GM19351 (cell line): ENCODE data around the gene SERPING1.

Experiments
- ATAC-seq: cut with Tn5 transposase; IDR thresholded peaks from one replicate; pipeline ENCODE4 v1.9.1; 2021; ENCODE audit warnings: mild to moderate bottlenecking, moderate library complexity; ENCODE audit not compliant: unreplicated experiment

SERPING1 gene

GRCh38 chr11:57597461-57597915, at the start of gene SERPING1:
TSS of gene SERPING1 (plus strand) at chr11:57597685. CDS start at chr11:57598271, 586 bp downstream.
- no peak for ATAC-seq

GRCh38 chr11:57547854-57548377, 49.6 kb upstream of the SERPING1 start:
- ATAC-seq: peak; percentile 87

DNA sequence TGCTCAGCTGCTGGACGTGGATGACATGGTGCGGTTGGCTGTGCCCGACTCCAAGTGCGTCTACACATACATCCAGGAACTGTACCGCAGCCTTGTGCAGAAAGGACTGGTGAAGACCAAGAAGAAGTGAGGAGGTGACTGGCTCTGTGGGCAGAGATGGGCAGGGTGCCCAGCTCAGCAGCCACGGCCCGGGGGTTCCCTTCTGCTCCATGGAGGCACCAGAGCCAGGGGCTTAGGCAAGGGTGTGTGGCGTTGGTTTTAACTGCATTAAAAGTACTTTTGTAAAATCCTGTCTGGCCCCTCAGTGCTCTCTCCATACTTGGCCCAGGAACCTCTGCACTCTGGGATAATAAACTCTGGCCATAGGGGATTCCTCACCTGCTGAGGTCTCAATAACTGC, 47.5 kb upstream of the SERPING1 start:
- no peak for ATAC-seq

DNA sequence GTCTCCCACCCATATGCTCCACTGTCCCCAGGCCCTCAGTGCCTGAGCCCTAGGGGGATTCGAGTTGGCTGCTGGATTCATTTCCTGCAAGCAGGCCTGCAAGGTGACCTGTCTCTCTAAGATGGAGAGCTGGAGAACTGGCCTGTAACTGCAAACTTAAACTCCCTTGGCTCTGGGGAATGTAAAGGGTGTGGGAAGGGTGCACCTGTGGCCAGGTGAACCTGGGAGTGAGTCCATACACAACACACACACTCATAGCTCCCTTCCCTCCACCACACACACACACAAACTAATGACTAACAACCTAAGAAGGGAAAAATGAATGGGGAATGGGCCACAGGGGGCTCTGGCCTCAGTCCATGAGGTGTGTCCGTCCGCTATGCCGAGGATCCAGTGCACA, 45.5 kb upstream of the SERPING1 start:
- no peak for ATAC-seq

GRCh38 chr11:57552479-57552878, 45.0 kb upstream of the SERPING1 start:
- no peak for ATAC-seq

DNA sequence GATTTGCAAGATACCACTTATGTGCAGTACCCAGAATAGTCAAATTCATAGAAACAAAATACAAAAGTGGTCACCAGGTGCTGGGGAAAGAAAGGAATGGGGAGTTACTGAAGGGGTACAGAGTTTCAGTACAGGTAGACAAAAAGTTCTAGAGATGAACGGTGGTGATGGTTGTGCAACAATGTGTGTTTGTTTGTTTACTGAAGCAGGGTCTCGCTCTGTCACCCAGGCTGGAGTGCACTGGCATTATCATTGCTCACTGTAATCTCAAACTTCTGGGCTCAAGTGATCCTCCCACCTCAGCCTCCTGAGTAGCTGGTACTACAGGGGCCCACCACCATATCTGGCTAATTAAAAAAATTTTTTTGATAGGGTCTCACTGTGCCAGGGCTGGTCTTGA, 42.1 kb upstream of the SERPING1 start:
- ATAC-seq: no peak

DNA sequence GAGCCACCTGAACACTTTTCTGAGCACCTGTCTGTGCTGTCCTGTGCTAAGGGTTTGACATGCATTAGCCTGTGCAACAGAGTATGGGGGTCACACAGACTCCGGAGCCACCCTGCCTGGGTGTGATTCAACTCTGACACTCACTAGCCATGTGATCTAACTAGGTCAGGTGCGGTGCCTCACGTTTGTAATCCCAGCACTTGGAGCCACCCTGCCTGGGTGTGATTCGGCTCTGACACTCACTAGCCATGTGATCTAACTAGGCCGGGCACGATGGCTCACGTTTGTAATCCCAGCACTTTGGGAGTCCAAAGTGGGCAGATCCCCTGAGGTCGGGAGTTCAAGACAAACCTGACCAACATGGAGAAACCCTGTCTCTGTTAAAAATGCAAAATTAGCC, 41.4 kb upstream of the SERPING1 start:
- ATAC-seq: no peak

DNA sequence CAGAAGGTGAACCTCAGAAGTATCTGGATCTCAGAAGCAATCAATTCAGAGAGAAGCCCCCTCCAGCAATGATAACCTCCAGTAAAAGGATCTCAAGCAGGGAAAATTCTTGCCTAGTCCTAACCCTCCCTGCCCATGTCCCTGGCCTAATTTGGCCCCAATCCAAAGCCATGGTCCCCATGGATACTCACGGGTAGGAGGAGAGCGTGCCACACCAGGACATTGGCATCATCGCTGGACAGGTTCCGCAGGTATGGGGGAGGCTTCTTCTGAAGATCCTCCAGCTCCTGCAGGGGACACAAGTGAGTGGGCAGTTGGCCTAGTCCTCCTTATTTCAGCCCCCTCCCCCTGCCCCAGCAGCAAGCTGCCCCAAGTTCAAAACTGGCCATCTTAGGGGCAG, 37.3 kb upstream of the SERPING1 start:
- ATAC-seq: no peak

DNA sequence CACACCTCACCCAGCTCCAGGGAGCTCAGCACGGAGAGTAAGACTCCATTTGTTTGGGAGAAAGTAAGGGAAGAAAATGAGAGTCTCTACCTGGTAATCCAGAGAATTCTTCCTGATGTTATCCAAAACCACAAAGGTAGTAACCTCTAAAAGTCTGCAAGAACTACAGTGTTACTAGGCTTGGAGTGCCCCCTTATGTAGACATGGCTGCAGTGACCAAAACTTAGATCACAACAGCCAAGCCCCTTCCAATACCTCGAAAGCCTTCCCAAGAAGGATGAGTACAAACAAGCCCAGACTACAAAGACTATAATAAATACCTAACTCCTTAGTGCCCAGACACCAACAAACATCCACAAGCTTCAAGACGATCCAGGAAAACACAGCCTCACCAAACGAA, 34.9 kb upstream of the SERPING1 start:
- ATAC-seq: no peak

GRCh38 chr11:57566005-57566904, 31.2 kb upstream of the SERPING1 start:
- peak; percentile 57 for ATAC-seq

DNA sequence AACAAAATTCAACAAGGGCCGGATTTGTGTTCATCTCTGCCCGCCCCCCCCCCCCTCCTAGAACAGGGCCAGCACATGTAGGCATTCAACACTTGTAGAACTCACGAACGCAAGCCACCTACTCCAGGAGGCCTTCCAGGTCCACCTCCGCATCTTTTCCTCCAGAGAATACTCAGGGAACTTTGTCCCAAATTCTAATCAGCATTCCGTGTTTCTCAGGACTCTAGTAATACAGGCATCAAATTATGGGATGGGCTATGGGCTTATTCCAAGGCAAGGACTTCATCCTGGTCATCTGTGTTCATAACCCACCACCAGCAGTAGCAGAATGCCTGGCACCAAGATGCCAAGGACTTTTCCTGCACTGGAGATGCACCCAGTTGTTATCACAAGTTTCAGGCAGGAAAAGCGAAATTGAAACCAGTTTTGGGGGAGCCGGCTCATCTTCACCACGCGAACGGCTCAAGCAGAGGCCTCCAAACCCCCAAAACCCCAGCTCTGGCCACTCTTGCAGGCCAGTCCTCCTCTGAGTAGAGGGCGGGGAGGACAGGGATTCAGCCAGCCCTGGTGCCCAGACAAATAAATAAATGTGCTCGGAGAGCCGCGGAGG, 30.5 kb upstream of the SERPING1 start:
- ATAC-seq: peak; percentile 6

- peak; percentile 71 for ATAC-seq
Observed at GRCh38 chr11:57567515-57568329, 29.8 kb upstream of the SERPING1 start, which contains the start of gene UBE2L6. TSS of gene UBE2L6 (minus strand) at chr11:57567672. CDS start at chr11:57567611, 61 bp downstream.

- peak; percentile 11 for ATAC-seq
Observed at GRCh38 chr11:57568330-57568766, 29.1 kb upstream of the SERPING1 start.

GRCh38 chr11:57571606-57572005, 25.9 kb upstream of the SERPING1 start:
- no peak for ATAC-seq

GRCh38 chr11:57574061-57574460, 23.4 kb upstream of the SERPING1 start:
- ATAC-seq: no peak

GRCh38 chr11:57584341-57584740, 13.1 kb upstream of the SERPING1 start:
- no peak for ATAC-seq

- ATAC-seq: no peak
Observed at GRCh38 chr11:57585301-57585700, 12.2 kb upstream of the SERPING1 start.

DNA sequence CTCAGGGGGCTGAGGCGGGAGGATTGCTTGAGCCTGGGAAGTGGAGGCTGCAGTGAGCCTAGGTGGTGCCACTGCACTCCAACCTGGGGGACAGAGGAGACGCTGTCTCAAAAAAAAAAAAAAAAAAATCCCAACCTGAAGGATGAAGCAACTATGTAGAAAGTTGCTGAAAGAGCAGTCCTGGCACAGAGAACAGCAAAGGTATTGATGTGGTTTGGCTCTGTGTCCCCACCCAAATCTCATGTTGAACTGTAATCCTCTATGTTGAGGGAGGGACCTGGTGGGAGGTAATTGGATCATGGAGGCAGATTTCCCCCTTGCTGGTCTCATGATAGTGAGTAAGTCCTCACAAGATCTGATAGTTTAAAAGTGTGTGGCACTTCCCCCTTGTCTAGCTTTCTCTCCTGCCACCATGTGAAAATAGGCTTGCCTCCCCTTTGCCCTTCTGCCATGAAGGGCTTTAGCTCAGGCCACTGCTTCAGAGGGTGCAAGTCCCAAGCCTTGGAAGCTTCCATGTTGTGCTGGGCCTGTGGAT, 10.7 kb upstream of the SERPING1 start:
- ATAC-seq: no peak

DNA sequence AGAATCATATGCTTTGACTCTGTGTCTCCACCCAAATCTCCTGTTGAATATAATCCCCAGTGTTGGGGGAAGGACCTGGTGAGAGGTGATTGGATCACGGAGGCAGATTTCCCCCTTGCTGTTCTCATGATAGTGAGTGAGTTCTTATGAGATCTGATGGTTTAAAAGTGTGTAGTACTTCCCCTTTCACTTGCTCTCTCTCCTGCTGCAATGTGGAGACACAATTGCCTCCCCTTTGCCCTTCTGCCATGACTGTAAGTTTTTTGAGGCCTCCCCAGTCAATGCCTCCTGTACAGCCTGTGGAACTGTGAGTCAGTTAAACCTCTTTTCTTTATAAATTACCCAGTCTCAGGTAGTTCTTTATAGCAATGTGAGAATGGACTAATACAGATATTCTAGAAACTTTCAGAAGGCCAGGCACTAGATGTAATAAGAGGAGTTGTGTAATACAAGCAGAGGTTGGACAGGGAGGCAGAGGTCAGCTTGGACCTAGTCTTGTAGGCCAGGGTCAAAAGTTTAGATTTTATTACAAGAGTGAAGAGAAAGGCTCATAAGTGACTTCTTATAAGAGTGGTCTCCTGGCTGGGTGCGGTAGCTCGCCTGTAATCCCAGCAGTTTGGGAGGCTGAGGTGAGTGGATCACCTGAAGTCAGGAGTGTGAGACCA, 9.3 kb upstream of the SERPING1 start:
- ATAC-seq: peak; percentile 65

GRCh38 chr11:57596266-57596885, 1.1 kb upstream of the SERPING1 start:
- no peak for ATAC-seq
